Activated naive CD8-positive, alpha-beta T cell (primary cell): ENCODE data around the gene MT1HL1.
A peak's percentile ranks its signal among the peaks of the same experiment; 100 is the strongest.

Experiments used
- H3K27ac Mint-ChIP-seq: one replicate; pipeline ENCODE4 v1.8.0; 2021; ENCODE audit warnings: mixed read lengths
- H3K27me3 Mint-ChIP-seq: one replicate; pipeline ENCODE4 v1.8.0; 2021; ENCODE audit warnings: mixed read lengths
- H3K36me3 Mint-ChIP-seq: one replicate; pipeline ENCODE4 v1.8.0; 2021; ENCODE audit warnings: mixed read lengths
- H3K4me1 Mint-ChIP-seq: one replicate; pipeline ENCODE4 v1.8.0; 2021; ENCODE audit warnings: low read depth, mixed read lengths
- H3K4me3 Mint-ChIP-seq: one replicate; pipeline ENCODE4 v1.8.0; 2021; ENCODE audit warnings: mild to moderate bottlenecking, mixed read lengths
- H3K9me3 Mint-ChIP-seq: one replicate; pipeline ENCODE4 v1.8.0; 2021; ENCODE audit warnings: low read depth, mixed read lengths

MT1HL1 gene

DNA sequence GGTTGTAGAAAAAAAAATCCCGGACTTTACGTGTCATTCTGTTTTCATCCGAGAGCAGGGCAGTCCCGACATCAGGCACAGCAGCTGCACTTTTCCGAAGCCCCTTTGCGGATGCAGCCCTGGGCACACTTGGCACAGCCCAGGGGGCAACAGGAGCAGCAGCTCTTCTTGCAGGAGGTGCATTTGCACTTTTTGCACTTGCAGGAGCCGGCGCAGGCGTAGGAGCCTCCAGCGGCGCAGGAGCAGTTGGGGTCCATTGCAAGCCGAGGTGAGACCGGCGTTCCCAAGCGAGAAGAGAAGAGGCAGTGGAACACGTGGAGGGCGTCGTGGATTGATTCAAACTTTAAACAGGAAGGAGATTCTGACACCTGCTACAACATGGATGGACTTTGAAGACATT is at the start of gene MT1HL1:
TSS of gene MT1HL1 (minus strand) at position 326 of the 400 bp plus-strand sequence. CDS start at position 257, 69 bp downstream.
- Mint-ChIP-seq H3K4me1 (no peaks in the 10 kb centered on the region), H3K27ac (no peak within 1 kb of the TSS), H3K27me3 (peaks cover 7% of the 10 kb centered on the region), H3K9me3 (no peaks in the 10 kb centered on the region), H3K36me3 (no peaks in the 10 kb centered on the region), H3K4me3 (no peak within 1 kb of the TSS)

DNA sequence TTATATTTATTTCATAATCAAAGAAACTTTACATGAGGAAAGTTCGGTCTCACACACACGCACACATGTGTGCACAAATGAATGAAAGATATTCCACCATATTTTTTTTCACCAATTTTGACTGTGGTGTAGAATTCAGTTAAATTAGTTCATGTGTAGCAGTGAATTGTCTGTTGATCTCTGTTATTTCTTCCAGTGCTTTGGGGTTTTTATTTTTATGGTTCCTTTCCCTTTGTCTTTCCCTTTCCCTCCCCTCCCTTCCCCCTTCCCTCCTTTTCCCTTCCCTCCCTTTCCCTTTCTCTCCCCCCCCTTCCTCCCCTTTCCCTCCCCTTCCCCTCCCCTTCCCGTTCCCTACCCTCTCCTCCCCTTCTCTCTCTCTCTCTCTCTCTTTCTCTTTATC is 46.7 kb upstream of the MT1HL1 start:
- Mint-ChIP-seq H3K27ac (no peak overlapping the region), H3K36me3 (no peaks in the 10 kb centered on the region), H3K4me1 (no peaks in the 10 kb centered on the region), H3K27me3 (peaks cover 27% of the 10 kb centered on the region), H3K9me3 (no peaks in the 10 kb centered on the region), H3K4me3 (no peak overlapping the region)

DNA sequence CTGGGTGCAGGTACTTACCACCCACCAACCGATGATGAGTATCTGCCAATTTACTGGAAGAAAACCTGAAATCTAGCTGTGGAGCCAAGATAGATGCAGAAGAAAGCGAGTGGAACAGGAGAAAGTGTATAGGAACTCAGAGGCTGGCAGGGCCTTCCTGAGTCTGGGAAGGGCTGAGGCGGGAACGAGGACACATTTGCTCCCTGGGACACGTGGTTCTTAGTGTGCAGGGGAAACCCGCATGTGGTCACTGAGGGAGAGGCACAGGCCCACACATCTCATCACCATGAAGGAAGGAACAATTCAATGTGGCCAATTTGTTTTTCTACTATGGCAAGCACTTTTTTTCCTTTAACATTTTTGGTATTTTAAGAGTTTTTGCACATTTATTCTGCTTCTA is 45.9 kb upstream of the MT1HL1 start:
- Mint-ChIP-seq H3K4me3 (no peak overlapping the region), H3K4me1 (no peaks in the 10 kb centered on the region), H3K36me3 (no peaks in the 10 kb centered on the region), H3K27ac (no peak overlapping the region), H3K27me3 (peaks cover 27% of the 10 kb centered on the region), H3K9me3 (no peaks in the 10 kb centered on the region)

GRCh38 chr1:237048803-237049202 is 44.6 kb upstream of the MT1HL1 start:
- no peak overlapping the region for H3K27ac Mint-ChIP-seq
- no peaks in the 10 kb centered on the region for H3K9me3 Mint-ChIP-seq
- no peaks in the 10 kb centered on the region for H3K36me3 Mint-ChIP-seq
- no peaks in the 10 kb centered on the region for H3K4me1 Mint-ChIP-seq
- no peak overlapping the region for H3K4me3 Mint-ChIP-seq
- peaks cover 30% of the 10 kb centered on the region for H3K27me3 Mint-ChIP-seq

- H3K36me3 Mint-ChIP-seq: no peaks in the 10 kb centered on the region
- no peaks in the 10 kb centered on the region for H3K9me3 Mint-ChIP-seq
- H3K27ac Mint-ChIP-seq: no peak overlapping the region
- H3K4me3 Mint-ChIP-seq: no peak overlapping the region
- H3K27me3 Mint-ChIP-seq: peaks cover 32% of the 10 kb centered on the region
- H3K4me1 Mint-ChIP-seq: peaks cover 13% of the 10 kb centered on the region
Measured at GRCh38 chr1:237045278-237046016, 41.2 kb upstream of the MT1HL1 start.

- Mint-ChIP-seq H3K27ac (no peak overlapping the region), H3K9me3 (no peaks in the 10 kb centered on the region), H3K4me3 (peak overlapping the region; percentile 42), H3K27me3 (peaks cover 31% of the 10 kb centered on the region), H3K4me1 (peaks cover 13% of the 10 kb centered on the region), H3K36me3 (no peaks in the 10 kb centered on the region)
Measured at GRCh38 chr1:237043846-237044636, 39.8 kb upstream of the MT1HL1 start.

DNA sequence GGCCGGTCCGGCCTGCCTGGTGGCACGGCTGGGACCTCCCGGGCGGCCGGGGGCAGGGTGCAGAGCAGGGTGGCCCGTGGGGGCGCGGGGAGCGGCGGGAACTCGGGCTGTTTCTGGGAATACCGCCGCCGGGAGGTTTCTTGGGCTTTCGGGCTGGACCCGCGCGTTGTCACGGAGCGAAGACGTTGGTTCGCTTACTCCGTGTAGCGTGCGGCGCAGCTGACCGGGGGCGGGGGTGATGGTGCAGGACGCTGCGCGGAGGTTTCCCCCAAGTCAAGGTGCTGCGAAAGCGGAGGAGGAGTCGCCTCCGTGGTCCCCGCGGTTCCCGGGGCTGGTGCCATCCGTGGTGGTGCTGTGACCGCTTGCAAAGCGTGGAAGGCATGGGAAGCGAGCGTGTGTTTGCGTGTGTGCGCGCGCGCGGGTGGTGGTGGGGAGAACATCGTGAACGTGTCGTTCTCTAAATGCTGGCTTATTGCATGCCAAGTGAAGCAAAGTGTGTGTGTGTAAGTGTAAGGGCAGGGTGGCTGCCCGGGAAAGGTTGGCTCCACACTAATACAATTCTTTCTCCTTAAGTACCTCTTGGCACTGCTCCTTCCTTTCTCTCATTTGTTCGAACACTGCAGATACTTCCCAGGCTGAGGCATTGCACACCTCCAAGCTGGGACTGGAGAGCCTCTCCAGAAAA is 38.8 kb upstream of the MT1HL1 start:
- no peaks in the 10 kb centered on the region for H3K36me3 Mint-ChIP-seq
- H3K9me3 Mint-ChIP-seq: no peaks in the 10 kb centered on the region
- no peak overlapping the region for H3K27ac Mint-ChIP-seq
- peaks cover 31% of the 10 kb centered on the region for H3K27me3 Mint-ChIP-seq
- peak overlapping the region; percentile 8 for H3K4me3 Mint-ChIP-seq
- H3K4me1 Mint-ChIP-seq: peaks cover 13% of the 10 kb centered on the region

DNA sequence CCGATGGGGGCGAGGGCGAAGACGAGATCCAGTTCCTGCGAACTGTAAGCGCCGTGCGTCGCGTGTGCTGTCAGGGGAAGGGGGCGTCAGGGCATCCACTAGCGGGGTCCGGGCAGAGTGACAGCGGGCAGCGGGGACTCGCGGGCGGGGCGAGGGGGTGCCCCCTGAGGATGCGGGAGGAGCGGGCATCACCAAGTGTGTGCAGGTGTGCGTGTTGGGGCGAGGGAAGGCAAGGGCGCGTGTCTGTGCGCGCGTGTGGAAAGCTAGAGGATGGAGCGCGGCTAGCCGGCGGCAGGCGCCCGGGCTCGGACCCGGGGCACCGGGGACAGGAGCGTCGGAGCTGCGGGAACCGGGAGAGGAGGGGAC is 38.3 kb upstream of the MT1HL1 start:
- H3K27me3 Mint-ChIP-seq: peaks cover 31% of the 10 kb centered on the region
- no peaks in the 10 kb centered on the region for H3K9me3 Mint-ChIP-seq
- peaks cover 13% of the 10 kb centered on the region for H3K4me1 Mint-ChIP-seq
- no peaks in the 10 kb centered on the region for H3K36me3 Mint-ChIP-seq
- no peak overlapping the region for H3K27ac Mint-ChIP-seq
- H3K4me3 Mint-ChIP-seq: no peak overlapping the region

- Mint-ChIP-seq H3K9me3 (no peaks in the 10 kb centered on the region), H3K4me3 (peak within 1 kb of the TSS; percentile 69), H3K27me3 (peaks cover 31% of the 10 kb centered on the region), H3K36me3 (no peaks in the 10 kb centered on the region), H3K4me1 (peaks cover 13% of the 10 kb centered on the region), H3K27ac (no peak within 1 kb of the TSS)
Measured at GRCh38 chr1:237041795-237042525, 37.7 kb upstream of the MT1HL1 start, which contains the start of gene RYR2. Gene RYR2, plus strand, starts transcription at chr1:237042184. Its CDS starts 338 bp downstream, at chr1:237042522.

- no peaks in the 10 kb centered on the region for H3K36me3 Mint-ChIP-seq
- H3K9me3 Mint-ChIP-seq: no peaks in the 10 kb centered on the region
- peak overlapping the region; percentile 69 for H3K4me3 Mint-ChIP-seq
- peaks cover 31% of the 10 kb centered on the region for H3K27me3 Mint-ChIP-seq
- peaks cover 13% of the 10 kb centered on the region for H3K4me1 Mint-ChIP-seq
- no peak overlapping the region for H3K27ac Mint-ChIP-seq
Measured at GRCh38 chr1:237041461-237041794, 37.2 kb upstream of the MT1HL1 start.

DNA sequence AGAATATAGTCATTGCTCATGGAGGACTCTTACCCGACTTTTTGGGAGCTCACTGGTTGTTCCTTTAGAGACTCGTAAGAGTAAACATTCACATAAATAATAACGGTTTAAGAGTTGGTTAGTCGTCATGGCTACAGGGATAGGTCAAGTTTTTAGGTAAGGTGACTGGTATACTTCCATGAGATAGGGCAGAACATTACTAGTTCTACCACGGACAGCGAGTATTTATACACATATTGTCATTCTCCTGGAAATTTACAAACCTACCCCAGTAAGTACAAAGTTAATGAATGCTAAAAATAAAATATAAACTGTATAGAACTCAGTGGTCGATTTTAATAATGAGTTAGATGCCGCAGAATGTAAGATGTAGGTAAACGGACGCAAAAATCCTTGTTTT is 36.6 kb upstream of the MT1HL1 start:
- peaks cover 13% of the 10 kb centered on the region for H3K4me1 Mint-ChIP-seq
- peaks cover 27% of the 10 kb centered on the region for H3K27me3 Mint-ChIP-seq
- no peaks in the 10 kb centered on the region for H3K36me3 Mint-ChIP-seq
- H3K27ac Mint-ChIP-seq: no peak overlapping the region
- H3K4me3 Mint-ChIP-seq: no peak overlapping the region
- H3K9me3 Mint-ChIP-seq: no peaks in the 10 kb centered on the region

DNA sequence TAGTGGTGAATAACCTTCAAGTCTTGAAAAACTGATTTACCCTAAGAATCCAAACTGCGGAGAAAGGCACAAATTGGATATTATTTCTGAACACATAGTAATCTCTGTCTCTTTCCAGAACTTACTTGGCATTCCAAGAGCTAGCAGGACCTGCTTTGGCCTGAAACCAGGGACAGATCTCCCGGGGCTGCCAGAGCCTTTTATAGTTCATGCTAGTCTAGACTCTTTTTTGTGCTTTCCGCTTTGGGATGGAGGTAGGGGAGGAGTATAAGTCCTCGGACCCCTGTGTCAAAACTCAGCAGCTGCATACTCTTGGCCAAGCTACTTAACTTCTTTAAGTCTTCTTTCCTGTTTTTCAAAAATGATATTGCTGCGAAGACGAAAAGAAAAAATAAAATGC is 34.0 kb upstream of the MT1HL1 start:
- Mint-ChIP-seq H3K27ac (no peak overlapping the region), H3K4me3 (no peak overlapping the region), H3K36me3 (no peaks in the 10 kb centered on the region), H3K9me3 (no peaks in the 10 kb centered on the region), H3K4me1 (peaks cover 8% of the 10 kb centered on the region), H3K27me3 (peaks cover 16% of the 10 kb centered on the region)

GRCh38 chr1:237035759-237036158 is 31.5 kb upstream of the MT1HL1 start:
- H3K4me1 Mint-ChIP-seq: no peaks in the 10 kb centered on the region
- H3K36me3 Mint-ChIP-seq: no peaks in the 10 kb centered on the region
- no peak overlapping the region for H3K4me3 Mint-ChIP-seq
- no peaks in the 10 kb centered on the region for H3K9me3 Mint-ChIP-seq
- peaks cover 8% of the 10 kb centered on the region for H3K27me3 Mint-ChIP-seq
- H3K27ac Mint-ChIP-seq: no peak overlapping the region

DNA sequence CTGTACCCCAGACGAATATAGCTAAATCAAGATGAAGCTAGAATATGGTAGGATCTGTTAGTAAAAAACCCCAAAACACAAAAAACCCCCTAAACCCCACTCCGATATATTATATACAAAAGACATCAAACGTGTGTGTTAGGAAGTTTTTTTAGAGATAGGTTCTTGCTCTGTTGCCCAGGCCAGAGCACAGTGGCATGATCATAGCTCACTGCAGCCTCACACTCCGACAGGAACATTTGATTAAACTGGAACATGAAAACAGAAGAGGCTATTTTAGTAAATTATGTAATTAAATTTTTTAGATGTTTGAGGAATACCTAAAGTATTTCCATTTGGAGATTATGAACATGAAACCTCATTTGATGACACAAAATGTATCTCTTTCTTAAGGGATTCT is 29.6 kb upstream of the MT1HL1 start:
- Mint-ChIP-seq H3K4me3 (no peak overlapping the region), H3K27me3 (peaks cover 13% of the 10 kb centered on the region), H3K9me3 (no peaks in the 10 kb centered on the region), H3K4me1 (no peaks in the 10 kb centered on the region), H3K36me3 (no peaks in the 10 kb centered on the region), H3K27ac (no peak overlapping the region)

GRCh38 chr1:237033061-237033460 is 28.8 kb upstream of the MT1HL1 start:
- Mint-ChIP-seq H3K27ac (no peak overlapping the region), H3K27me3 (peaks cover 13% of the 10 kb centered on the region), H3K4me3 (no peak overlapping the region), H3K9me3 (no peaks in the 10 kb centered on the region), H3K4me1 (no peaks in the 10 kb centered on the region), H3K36me3 (no peaks in the 10 kb centered on the region)
